GM21737 (cell line): ENCODE data around the gene ZBTB45.
"Not testable (repeated sequence)": the region's sequence is repeated elsewhere in the genome, so short reads cannot be mapped to it uniquely, and the experiment has no call there.

Experiments used
- ATAC-seq: cut with Tn5 transposase; IDR thresholded peaks from one replicate; pipeline ENCODE4 v1.9.1; 2021; ENCODE audit warnings: mild to moderate bottlenecking, moderate library complexity; ENCODE audit not compliant: unreplicated experiment

The ZBTB45 gene

GRCh38 chr19:58477130-58477529 is 42.5 kb downstream of the ZBTB45 start:
- no peak for ATAC-seq

DNA sequence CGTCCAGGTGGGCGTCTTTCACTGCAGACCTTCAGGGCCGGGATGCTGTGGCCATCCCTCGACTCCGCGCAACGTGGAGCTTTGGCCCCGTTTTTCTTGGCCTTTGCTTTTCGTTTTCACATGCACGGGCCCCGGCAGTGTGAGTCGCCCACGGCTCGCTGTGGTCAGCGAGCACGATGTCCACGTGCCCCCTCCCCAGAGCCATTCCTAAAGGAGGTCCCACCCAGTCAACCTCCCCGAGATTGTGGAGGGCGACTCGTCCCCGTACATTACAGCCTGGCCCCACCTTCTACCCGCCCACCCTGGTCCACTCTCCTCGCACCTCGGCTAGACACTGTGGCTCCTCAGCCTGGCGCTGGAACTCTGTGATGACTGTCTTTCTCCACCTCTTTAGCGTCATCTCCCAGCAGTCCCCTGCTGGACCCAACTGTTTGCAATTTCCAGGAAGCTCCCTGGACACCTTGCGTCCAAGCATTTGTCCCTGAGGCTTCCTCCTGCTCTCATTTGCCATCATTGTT is 43.1 kb downstream of the ZBTB45 start:
- ATAC-seq, result no peak

DNA sequence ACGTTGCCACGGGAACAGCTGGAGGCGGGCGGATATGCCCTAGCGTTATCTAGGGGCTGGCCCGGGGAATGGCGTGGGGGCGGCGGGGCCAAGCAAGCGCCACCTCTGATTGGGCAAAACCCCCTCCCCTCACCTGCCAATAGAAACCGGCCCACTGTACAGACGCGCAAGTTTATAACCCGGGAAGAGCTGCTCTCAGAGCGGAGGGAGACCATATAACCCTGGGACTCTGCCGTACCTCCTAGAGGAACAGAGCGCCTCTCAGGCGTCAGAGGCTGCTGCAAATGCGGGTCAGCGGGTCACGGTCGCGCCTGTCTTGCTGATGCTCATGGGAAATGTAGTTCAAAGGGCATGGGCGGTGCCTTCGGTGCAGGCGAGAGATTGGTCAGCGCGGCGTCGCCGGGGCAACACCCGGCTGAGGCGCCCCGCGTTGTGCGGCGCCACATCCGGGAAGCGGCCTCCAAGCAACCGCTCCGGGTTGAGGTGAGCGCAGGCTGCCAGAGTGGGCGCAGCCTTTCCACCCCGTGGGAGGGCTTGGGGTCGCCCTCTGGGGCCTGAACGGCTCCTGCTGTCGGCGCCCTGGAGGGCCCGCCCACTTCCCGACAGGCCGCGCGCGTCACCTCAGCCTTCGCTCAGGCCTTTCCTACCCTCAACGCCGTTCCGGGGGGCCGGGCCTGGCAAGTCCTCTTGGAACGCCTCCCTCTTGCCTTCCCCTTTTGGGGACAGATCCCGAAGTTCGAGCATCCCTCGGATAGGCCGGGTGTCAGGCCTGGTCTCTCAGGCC is 43.7 kb downstream of the ZBTB45 start, which contains the start of gene ZNF446:
Gene ZNF446, plus strand, starts transcription at position 639 of the 784 bp plus-strand sequence. CDS start 867 bp downstream, outside the sequence.
- peak; percentile 71 for ATAC-seq

DNA sequence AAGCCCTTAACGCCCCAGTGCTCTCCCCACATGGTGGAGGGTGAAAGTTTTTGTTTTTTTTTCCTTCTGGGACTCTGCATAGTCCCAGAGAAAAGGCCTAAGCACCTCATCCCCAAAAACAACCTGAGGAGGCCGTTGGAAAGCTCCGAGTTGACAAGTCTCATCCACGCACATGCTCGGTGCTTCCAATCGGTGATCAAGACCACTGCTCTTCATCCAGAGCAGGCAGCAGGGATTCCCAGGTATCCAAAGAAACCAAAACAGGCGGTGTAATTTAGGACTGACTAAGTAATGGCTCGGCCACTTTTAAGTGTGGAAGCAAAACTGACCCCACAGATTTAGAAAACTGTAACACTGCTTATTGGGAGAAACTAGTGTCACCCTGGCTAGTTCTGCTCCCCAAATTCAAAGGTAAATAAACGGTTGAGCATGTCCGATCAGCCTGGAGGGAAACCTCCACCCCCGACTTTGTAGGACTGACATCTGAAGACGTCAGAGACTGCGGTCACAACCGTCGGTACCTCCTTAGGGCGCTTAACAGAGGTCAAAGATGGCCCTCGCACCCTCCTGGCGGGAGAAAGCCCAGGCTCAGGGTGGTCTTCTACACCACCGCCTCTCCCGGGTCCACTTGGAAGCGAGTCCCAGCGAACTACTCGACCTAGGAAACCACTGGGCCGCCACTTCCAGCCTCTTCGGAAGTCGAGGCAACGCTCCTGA is 44.5 kb downstream of the ZBTB45 start:
- no peak for ATAC-seq

GRCh38 chr19:58474291-58474996 is 45.2 kb downstream of the ZBTB45 start:
- no peak for ATAC-seq

DNA sequence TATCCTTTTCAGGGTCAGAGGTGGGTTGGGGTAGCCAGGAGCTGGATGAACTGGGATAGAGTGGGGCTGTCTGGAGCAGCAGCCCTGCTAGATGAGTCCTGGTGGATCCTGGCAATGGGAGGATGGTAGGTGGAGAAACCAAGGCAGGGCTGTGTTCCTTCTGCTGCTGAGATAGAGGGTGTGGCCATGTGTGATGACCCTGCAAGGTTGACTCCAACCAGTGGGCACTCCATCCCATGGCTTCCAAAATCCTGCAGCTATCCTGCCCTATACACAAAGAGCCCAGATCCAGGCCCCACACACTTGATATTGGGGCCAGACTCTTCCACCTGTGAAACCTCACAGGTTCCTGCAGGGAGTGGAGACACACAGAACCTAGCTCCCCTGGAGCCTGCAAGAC is 45.8 kb downstream of the ZBTB45 start:
- no peak for ATAC-seq

DNA sequence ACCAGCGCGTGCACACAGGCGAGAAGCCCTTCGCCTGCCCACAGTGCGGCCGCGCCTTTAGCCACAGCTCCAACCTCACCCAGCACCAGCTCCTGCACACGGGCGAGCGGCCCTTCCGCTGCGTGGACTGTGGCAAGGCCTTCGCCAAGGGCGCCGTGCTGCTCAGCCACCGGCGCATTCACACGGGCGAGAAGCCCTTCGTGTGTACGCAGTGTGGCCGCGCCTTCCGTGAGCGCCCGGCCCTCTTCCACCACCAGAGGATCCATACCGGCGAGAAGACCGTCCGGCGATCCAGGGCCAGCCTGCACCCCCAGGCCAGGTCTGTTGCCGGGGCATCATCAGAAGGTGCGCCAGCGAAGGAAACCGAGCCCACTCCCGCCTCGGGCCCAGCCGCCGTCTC is 47.9 kb downstream of the ZBTB45 start:
- no peak for ATAC-seq

DNA sequence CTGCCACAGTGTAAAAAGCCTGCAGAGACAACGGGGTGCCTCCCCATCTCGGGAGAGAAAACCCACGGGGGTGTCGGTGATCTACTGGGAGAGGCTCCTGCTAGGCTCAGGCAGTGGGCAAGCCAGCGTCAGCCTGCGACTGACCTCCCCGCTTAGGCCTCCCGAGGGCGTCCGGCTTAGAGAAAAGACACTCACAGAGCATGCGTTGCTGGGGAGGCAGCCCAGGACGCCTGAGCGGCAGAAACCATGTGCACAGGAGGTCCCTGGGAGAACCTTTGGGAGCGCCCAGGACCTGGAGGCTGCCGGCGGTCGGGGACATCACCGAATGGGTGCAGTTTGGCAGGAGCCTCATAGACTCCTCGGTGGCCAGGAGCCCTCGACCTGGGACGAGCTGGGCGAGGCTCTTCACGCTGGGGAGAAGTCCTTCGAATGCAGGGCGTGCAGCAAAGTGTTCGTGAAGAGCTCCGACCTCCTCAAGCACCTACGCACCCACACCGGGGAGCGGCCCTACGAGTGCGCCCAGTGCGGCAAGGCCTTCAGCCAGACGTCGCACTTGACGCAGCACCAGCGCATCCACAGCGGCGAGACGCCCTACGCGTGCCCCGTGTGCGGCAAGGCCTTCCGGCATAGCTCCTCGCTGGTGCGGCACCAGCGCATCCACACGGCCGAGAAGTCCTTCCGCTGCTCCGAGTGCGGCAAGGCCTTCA is 48.6 kb downstream of the ZBTB45 start:
- not testable (repeated sequence) for ATAC-seq

DNA sequence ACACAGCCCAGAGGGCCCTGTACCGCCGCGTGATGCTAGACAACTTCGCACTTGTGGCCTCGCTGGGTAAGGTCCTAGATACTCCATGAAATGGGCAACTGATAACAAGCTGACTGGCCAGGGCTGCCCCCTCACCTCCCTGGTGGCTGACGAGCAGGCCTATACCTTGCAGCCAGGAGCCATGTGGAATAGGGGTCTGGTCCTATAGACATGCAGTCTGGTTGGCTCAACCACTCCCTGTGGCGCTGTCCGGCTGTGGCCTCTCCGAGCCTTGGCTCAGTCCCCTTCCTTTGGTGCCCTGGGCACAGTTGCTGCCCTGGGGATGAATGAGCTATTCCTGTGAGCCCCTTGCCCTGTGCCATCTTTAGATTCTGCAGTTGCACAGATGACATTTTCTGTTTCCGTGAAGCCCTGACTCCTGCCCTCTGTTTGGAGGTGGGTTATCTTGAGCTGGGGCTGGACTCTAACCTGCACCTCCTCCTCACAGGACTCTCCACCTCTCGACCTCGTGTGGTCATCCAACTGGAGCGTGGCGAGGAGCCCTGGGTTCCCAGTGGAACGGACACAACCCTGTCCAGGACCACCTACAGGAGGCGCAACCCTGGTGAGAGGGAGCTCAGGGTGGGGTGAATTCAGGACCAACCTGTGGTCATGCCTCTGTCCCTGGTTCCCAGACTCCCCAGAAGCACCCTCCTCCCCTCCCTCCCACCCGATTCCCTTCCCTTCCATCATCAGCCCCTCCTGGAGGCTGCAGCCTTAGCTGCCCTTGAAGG is 50.2 kb downstream of the ZBTB45 start:
- ATAC-seq, result no peak

DNA sequence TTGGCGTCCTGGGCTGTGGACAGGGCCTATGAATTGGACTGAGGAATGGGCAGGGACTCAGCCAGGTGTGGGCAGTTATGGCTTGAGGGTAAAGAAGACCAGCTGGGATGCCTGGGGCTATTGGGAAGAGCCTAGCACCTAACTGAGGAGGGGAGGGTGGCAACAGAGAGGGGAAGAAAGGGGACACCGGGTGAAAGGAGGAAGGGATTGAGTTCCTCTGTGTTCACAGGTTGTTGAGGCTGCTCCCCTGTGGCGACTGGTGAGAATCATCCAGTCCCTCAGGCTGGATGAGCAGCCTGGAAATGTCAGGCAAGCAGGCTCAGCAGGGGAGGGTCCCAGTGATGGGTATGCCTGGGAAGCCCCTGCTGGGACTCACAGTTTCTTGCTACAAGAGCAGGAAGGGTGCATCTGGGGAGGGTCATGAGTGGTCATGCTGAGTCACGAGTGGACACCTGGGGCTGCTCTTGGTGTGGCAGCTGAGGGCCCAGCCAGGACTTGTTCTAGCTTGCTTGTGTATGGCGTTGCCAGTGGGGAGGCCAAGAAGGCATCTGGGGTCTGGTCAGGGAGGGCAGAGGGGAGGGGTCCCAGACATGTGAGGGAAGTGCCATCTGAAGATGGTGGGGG is 51.3 kb downstream of the ZBTB45 start:
- no peak for ATAC-seq

DNA sequence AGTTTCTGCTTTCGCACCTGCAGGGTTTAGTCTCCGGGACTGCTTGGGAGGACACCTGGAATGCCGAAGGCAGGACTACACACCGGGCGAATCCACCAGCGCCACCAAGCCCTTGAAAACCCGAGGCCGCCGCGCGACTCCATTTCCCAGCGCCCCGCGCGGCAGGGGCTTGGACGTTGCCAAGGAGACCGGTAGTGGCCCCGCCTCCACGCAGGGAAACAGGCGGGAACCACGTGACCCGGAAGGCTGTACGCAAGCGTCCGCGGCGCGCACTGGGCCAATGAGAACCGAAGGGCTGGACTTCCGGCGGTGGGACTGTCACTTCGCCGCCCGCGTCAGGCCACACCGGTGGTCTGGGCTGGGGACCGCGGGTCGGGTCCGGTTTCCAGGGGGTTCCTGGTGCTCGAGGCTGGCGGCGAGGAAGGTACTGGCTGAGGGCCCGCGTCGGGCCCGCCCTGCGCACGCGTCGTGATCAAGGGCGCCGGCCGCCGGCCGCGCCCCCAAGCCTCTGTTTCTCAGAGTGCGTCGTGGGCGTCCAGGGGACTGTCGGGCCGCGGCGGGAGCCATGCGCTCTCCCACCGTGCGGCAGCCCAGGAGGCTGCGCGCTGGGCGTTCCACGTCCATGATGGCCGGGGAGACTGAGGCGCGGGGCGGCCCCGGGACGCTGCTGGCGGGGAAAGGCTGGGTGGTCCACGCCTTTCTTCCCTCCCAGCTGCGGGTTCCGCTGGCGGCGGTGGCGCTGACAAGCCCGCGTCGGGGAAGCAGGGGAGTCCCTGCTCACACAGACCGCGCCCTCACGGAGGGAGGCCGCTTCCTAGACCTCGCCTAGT is 52.6 kb downstream of the ZBTB45 start, which contains the start of gene ZNF324:
Gene ZNF324, plus strand, starts transcription at position 321 of the 830 bp plus-strand sequence. CDS start 2,106 bp downstream, outside the sequence.
- peak; percentile 92 for ATAC-seq

GRCh38 chr19:58466089-58466759 is 53.4 kb downstream of the ZBTB45 start:
- peak; percentile 22 for ATAC-seq
